Tongue (tissue), 2 donors: ENCODE measurements around the gene PSMB7. TPM values are rescaled to one million over a fixed set of nuclear protein-coding genes. Genes with fewer than 3 reads are reported as not detected.
"Not testable (repeated sequence)": the region's sequence is repeated elsewhere in the genome, so short reads cannot be mapped to it uniquely, and the experiment has no call there.

ENCODE experiments used
- DNase-seq: peaks from one replicate; pipeline ENCODE4 v3.0.0-alpha.2; 2015
- total RNA-seq: library from RNA; depleted of rRNA; stranded (reverse); fragments of >200 nt; gene quantifications from one replicate; pipeline ENCODE4 v1.2.3, GENCODE V29; 2014

The PSMB7 gene
- total RNA-seq, 1 donor from 2014 or later: 178 TPM

- DNase-seq: no peak
Measured at GRCh38 chr9:124442826-124443225, 27.6 kb upstream of the PSMB7 start.

GRCh38 chr9:124442379-124442778 lies 27.1 kb upstream of the PSMB7 start:
- DNase-seq: no peak

GRCh38 chr9:124441291-124441690 lies 26.0 kb upstream of the PSMB7 start:
- no peak for DNase-seq

- no peak for DNase-seq
Measured at GRCh38 chr9:124440786-124441185, 25.5 kb upstream of the PSMB7 start.

GRCh38 chr9:124439686-124440243 lies 24.5 kb upstream of the PSMB7 start:
- no peak for DNase-seq

- DNase-seq: no peak
Measured at GRCh38 chr9:124439086-124439485, 23.8 kb upstream of the PSMB7 start.

GRCh38 chr9:124438091-124438490 lies 22.8 kb upstream of the PSMB7 start:
- DNase-seq: no peak

GRCh38 chr9:124437086-124437485 lies 21.8 kb upstream of the PSMB7 start:
- no peak for DNase-seq

- no peak for DNase-seq
Measured at GRCh38 chr9:124436320-124436719, 21.1 kb upstream of the PSMB7 start.

- no peak for DNase-seq
Measured at GRCh38 chr9:124429530-124429867, 14.3 kb upstream of the PSMB7 start.

- DNase-seq: no peak
Measured at GRCh38 chr9:124428751-124429529, 13.7 kb upstream of the PSMB7 start.

- DNase-seq: no peak
Measured at GRCh38 chr9:124427281-124427680, 12.0 kb upstream of the PSMB7 start.

- no peak for DNase-seq
Measured at GRCh38 chr9:124426361-124426760, 11.1 kb upstream of the PSMB7 start.

- not testable (repeated sequence) for DNase-seq
Measured at GRCh38 chr9:124425733-124426132, 10.5 kb upstream of the PSMB7 start.

GRCh38 chr9:124423591-124423990 lies 8.3 kb upstream of the PSMB7 start:
- no peak for DNase-seq

GRCh38 chr9:124423155-124423554 lies 7.9 kb upstream of the PSMB7 start:
- no peak for DNase-seq

- DNase-seq: no peak
Measured at GRCh38 chr9:124420991-124421543, 5.8 kb upstream of the PSMB7 start.

GRCh38 chr9:124419832-124420489 lies 4.7 kb upstream of the PSMB7 start:
- no peak for DNase-seq

GRCh38 chr9:124415852-124416484 lies 726 bp upstream of the PSMB7 start:
- no peak for DNase-seq

GRCh38 chr9:124414612-124415011 lies 630 bp downstream of the PSMB7 start:
- DNase-seq: no peak

- no peak for DNase-seq
Measured at GRCh38 chr9:124412228-124412575, 3.0 kb downstream of the PSMB7 start.

- DNase-seq: no peak
Measured at GRCh38 chr9:124411514-124412227, 3.6 kb downstream of the PSMB7 start.
